CD14-positive monocyte (primary cell): Measurements from ENCODE around the gene G6PC3. TPM values are rescaled to one million over a fixed set of nuclear protein-coding genes. Genes with fewer than 3 reads are reported as not detected.

Source experiments
- DNase-seq, 3 donors: peaks; one replicate each; pipeline ENCODE4 v3.0.0-alpha.2; 2011 to 2022
- H2AFZ ChIP-seq: 2 replicates; pipeline ENCODE4 v1.6.0; 2012; ENCODE audit warnings: mild to moderate bottlenecking, low read depth, low read length, inconsistent platforms; ENCODE audit not compliant: insufficient read depth, poor library complexity, severe bottlenecking
- H3K27ac ChIP-seq, 2 donors: 1 replicate in 1 of 2; 2 replicates in 1 of 2; pipeline ENCODE4 v1.5.1; 2012 to 2013; ENCODE audit warnings: low read length in 2 of 2, control low read depth in 1 of 2, inconsistent platforms in 1 of 2, low read depth in 1 of 2, mild to moderate bottlenecking in 1 of 2
- H3K27me3 ChIP-seq, 2 donors: one replicate each; pipeline versions ENCODE4 v1.6.0 to v1.6.1; 2011 to 2013; ENCODE audit warnings: low read length in 2 of 2; ENCODE audit not compliant: control insufficient read depth in 2 of 2, insufficient read depth in 2 of 2
- H3K36me3 ChIP-seq, 2 donors: replicated peaks in 1 of 2; 1 replicate in 1 of 2; 2 replicates in 1 of 2; pipeline versions ENCODE4 v1.5.1 to v1.6.1; 2012 to 2013; ENCODE audit warnings: low read length in 2 of 2, control low read depth in 1 of 2, inconsistent platforms in 1 of 2, mild to moderate bottlenecking in 1 of 2; ENCODE audit not compliant: insufficient read depth in 2 of 2, control insufficient read depth in 1 of 2
- H3K4me1 ChIP-seq, 2 donors: 1 replicate in 1 of 2; 2 replicates in 1 of 2; pipeline versions ENCODE4 v1.5.1 to v1.6.1; 2012 to 2013; ENCODE audit warnings: low read length in 2 of 2, control low read depth in 1 of 2, inconsistent platforms in 1 of 2, mild to moderate bottlenecking in 1 of 2, moderate library complexity in 1 of 2; ENCODE audit not compliant: insufficient read depth in 2 of 2, control insufficient read depth in 1 of 2
- H3K4me2 ChIP-seq: replicated peaks from 2 replicates; pipeline ENCODE3; 2012; ENCODE audit warnings: low read length, moderate library complexity, mild to moderate bottlenecking; ENCODE audit not compliant: poor library complexity, severe bottlenecking; ENCODE audit errors: extremely low read depth
- H3K4me3 ChIP-seq, 3 experiments: fragments of 200-600 bp in 1 of 3; sonication (generic) in 1 of 3; replicated peaks in 1 of 3; 1 replicate in 2 of 3; 2 replicates in 1 of 3; pipeline ENCODE4 v1.5.1; 2011 to 2013; ENCODE audit warnings: low read length in 3 of 3, mild to moderate bottlenecking in 3 of 3, control low read depth in 2 of 3, low read depth in 2 of 3, inconsistent platforms in 1 of 3, moderate library complexity in 1 of 3
- H3K79me2 ChIP-seq: 2 replicates; pipeline ENCODE4 v1.6.0; 2012; ENCODE audit warnings: mild to moderate bottlenecking, control low read depth, inconsistent platforms, low read length, moderate library complexity; ENCODE audit not compliant: insufficient read depth
- H3K9ac ChIP-seq: 2 replicates; pipeline ENCODE4 v1.6.0; 2017; ENCODE audit warnings: low read length, mild to moderate bottlenecking; ENCODE audit not compliant: insufficient read depth, poor library complexity, severe bottlenecking
- H3K9me3 ChIP-seq, 2 donors: replicated peaks in 1 of 2; 1 replicate in 1 of 2; 2 replicates in 1 of 2; pipeline versions ENCODE4 v1.5.1 to v1.6.1; 2012 to 2013; ENCODE audit warnings: low read length in 2 of 2, control low read depth in 1 of 2; ENCODE audit not compliant: control insufficient read depth in 1 of 2, insufficient read depth in 1 of 2
- H4K20me1 ChIP-seq: 2 replicates; pipeline ENCODE4 v1.6.0; 2012; ENCODE audit warnings: mild to moderate bottlenecking, low read length, control low read depth, moderate library complexity; ENCODE audit not compliant: insufficient read depth
- H3K27ac Mint-ChIP-seq, 7 donors: one replicate each; pipeline ENCODE4 v1.8.0; 2020; ENCODE audit warnings: mild to moderate bottlenecking in 7 of 7, mixed read lengths in 7 of 7, moderate library complexity in 6 of 7, inconsistent platforms in 2 of 7
- H3K27me3 Mint-ChIP-seq, 3 donors: one replicate each; pipeline ENCODE4 v1.8.0; 2021 to 2022; ENCODE audit warnings: low read depth in 3 of 3, mild to moderate bottlenecking in 3 of 3, mixed read lengths in 3 of 3, moderate library complexity in 3 of 3, inconsistent platforms in 1 of 3
- H3K36me3 Mint-ChIP-seq, 2 donors: one replicate each; pipeline ENCODE4 v1.8.0; 2020; ENCODE audit warnings: mixed read lengths in 2 of 2, inconsistent platforms in 1 of 2, mild to moderate bottlenecking in 1 of 2
- H3K4me1 Mint-ChIP-seq: one replicate; pipeline ENCODE4 v1.8.0; 2020; ENCODE audit warnings: mild to moderate bottlenecking, mixed read lengths
- H3K4me3 Mint-ChIP-seq, 2 donors: one replicate each; pipeline ENCODE4 v1.8.0; 2020; ENCODE audit warnings: mild to moderate bottlenecking in 2 of 2, mixed read lengths in 2 of 2, moderate library complexity in 1 of 2
- H3K9me3 Mint-ChIP-seq, 7 donors: one replicate each; pipeline ENCODE4 v1.8.0; 2020 to 2022; ENCODE audit warnings: mixed read lengths in 7 of 7, mild to moderate bottlenecking in 6 of 7, moderate library complexity in 6 of 7, inconsistent platforms in 2 of 7
- CTCF ChIP-seq: fragments of 200-600 bp; IDR thresholded peaks from one replicate; pipeline ENCODE4 v1.8.0; 2022; ENCODE audit warnings: antibody characterized with exemption, mild to moderate bottlenecking
- WGBS: methylation state at CpG from one replicate; pipeline ENCODE4 v1.1.5; 2013; ENCODE audit warnings: missing lambda C conversion rate; ENCODE audit not compliant: insufficient coverage; 5-methylcytosine and 5-hydroxymethylcytosine counted together
- intact Hi-C, 2 donors: fragments of 100-400 bp; cut with micrococcal nuclease; formaldehyde crosslinking; loops; one replicate each; pipeline versions ENCODE4 v1.15.0 to v1.15.1; 2023
- polyA plus RNA-seq, 3 donors: library from polyadenylated mRNA; depleted of rRNA in 1 of 3; unstranded in 2 of 3; stranded (reverse) in 1 of 3; fragments of 300-500 nt in 2 of 3; fragments of >200 nt in 1 of 3; fragmentation: Illumina TruSeq in 2 of 3; gene quantifications; 1 replicate in 2 of 3; 2 replicates in 1 of 3; pipeline ENCODE4 v1.2.3, GENCODE V29; 2012 to 2021

Gene G6PC3
- polyA plus RNA-seq, 3 donors = 38.0 to 46.4 (median 42.4) TPM

DNA sequence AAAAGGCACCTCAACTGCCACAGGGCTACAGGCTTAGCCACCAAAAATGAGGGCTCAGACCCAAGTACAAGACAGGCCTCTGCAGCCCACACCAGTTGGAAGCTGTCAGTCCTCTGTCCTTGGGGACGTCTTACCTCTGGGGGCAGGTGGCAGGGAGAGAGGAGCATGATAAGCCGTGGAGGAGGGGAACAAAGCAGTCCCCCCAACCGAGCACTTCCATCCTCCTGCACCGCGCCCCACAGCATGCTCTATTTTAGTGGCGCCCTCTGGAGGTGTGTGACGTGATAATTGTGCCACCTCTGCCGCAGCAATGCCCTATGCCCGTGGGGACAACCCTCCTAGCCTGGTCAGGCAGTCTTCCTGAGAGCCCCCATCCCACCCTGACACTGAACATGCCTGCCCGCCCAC, 13.6 kb downstream of the G6PC3 start:
- H3K9me3 ChIP-seq = no peaks in the 10 kb centered on the region
- H3K27ac ChIP-seq = no peak overlapping the region
- no peak overlapping the region for H3K9ac ChIP-seq
- H3K4me1 ChIP-seq = peaks cover 10 to 14% of the 10 kb centered on the region in 2 donors
- Mint-ChIP-seq H3K4me3 (no peak overlapping the region), H3K9me3 (no peaks in the 10 kb centered on the region), H3K27ac (peak overlapping the region in 2 of 7 donors; percentile 11 to 71), H3K36me3 (peaks cover 71 to 95% of the 10 kb centered on the region in 2 donors), H3K27me3 (peaks cover 0 to 5% (median 0%) of the 10 kb centered on the region in 3 donors), H3K4me1 (peaks cover 13% of the 10 kb centered on the region)
- peaks cover 57 to 85% of the 10 kb centered on the region in 2 donors for H3K36me3 ChIP-seq
- no peaks in the 10 kb centered on the region for H3K79me2 ChIP-seq
- no peak overlapping the region for H3K4me3 ChIP-seq
- intact Hi-C loops = no loop called here
- no peaks in the 10 kb centered on the region for H3K27me3 ChIP-seq
- H3K4me2 ChIP-seq = no peak overlapping the region
- peaks cover 3% of the 10 kb centered on the region for H4K20me1 ChIP-seq
- no peak for DNase-seq
- 91% methylated on average over 4 of the region's 10 CpGs for WGBS
- H2AFZ ChIP-seq = no peak overlapping the region
- TF ChIP-seq CTCF = peak; percentile 37

DNA sequence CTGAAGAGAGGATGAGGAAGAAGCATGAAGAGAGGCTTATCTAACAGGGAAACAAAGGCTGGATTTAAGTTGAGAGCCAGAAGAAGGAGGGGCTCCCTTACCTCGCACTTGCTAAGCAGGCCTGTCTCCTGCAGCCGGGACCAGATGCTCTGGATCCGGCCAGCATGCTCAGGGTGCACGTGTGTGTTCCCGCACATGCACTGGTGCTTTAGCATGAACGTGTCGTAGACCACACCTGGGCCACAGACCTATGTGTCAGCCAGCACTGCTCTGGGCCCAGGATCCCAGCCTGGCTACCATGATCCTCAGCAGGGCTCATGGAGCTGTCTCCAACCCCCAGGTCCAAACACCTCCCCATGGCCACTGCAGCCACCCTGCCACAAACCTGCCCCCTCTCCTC, 14.4 kb downstream of the G6PC3 start:
- no peak for TF ChIP-seq CTCF
- peaks cover 56 to 84% of the 10 kb centered on the region in 2 donors for H3K36me3 ChIP-seq

More for the DNA sequence above, 14.4 kb downstream of the G6PC3 start:
- Histone ChIP-seq H3K9me3 (no peaks in the 10 kb centered on the region), H3K4me1 (peaks cover 6 to 10% of the 10 kb centered on the region in 2 donors), H3K4me3 (no peak overlapping the region), H4K20me1 (peaks cover 1% of the 10 kb centered on the region), H3K4me2 (no peak overlapping the region), H3K9ac (no peak overlapping the region), H3K27me3 (no peaks in the 10 kb centered on the region), H3K27ac (no peak overlapping the region), H2AFZ (no peak overlapping the region), H3K79me2 (no peaks in the 10 kb centered on the region)
- 95% methylated on average over 7 of the region's 7 CpGs for WGBS
- Mint-ChIP-seq H3K27ac (peak overlapping the region in 2 of 7 donors; percentile 61 to 73), H3K27me3 (peaks cover 0 to 5% (median 0%) of the 10 kb centered on the region in 3 donors), H3K4me3 (no peak overlapping the region), H3K4me1 (peaks cover 8% of the 10 kb centered on the region), H3K9me3 (no peaks in the 10 kb centered on the region), H3K36me3 (peaks cover 68 to 94% of the 10 kb centered on the region in 2 donors)
- intact Hi-C loops = no loop called here
- no peak for DNase-seq
